K562 (cell line): ENCODE results near the gene INO80E. TPM values are rescaled to one million over a fixed set of nuclear protein-coding genes. Genes with fewer than 3 reads are reported as not detected.

Experiments used
- ARHGAP35 ChIP-seq: fragments of 450-650 bp; IDR thresholded peaks from 2 replicates; pipeline ENCODE4 v1.6.1; 2018; ENCODE audit not compliant: partially characterized antibody
- PHB2 ChIP-seq: fragments of 450-650 bp; IDR thresholded peaks from 2 replicates; pipeline ENCODE4 v1.6.1; 2017; ENCODE audit warnings: low read depth
- polyA plus RNA-seq, 8 experiments: library from polyadenylated mRNA; depleted of rRNA in 4 of 8; stranded (reverse) in 5 of 8; unstranded in 3 of 8; fragments of >200 nt; fragmentation: Nextera tagmentation in 2 of 8; fragmentation: Illumina TruSeq in 1 of 8; extraction: Ambion mirVana in 2 of 8; extraction: Trizol in 1 of 8; gene quantifications; 2 replicates each; pipeline versions ENCODE4 v1.2.1 to v1.2.3, GENCODE V29; 2011 to 2014; ENCODE audit warnings: inconsistent platforms in 1 of 8, missing spikeins in 1 of 8
- total RNA-seq, 7 experiments: library from RNA; depleted of rRNA in 6 of 7; stranded (reverse); fragments of >200 nt in 6 of 7; fragmentation: Illumina TruSeq in 2 of 7; extraction: Trizol in 2 of 7; gene quantifications; 2 replicates each; pipeline versions ENCODE4 v1.2.1 to v1.2.3, GENCODE V29; 2011 to 2021; ENCODE audit warnings: low replicate concordance in 1 of 7
- TF ChIP-seq, protein P1 (sequence below): fragments of 450-650 bp; IDR thresholded peaks from 2 replicates; pipeline ENCODE4 v1.6.1; 2017; ENCODE audit warnings: antibody characterized with exemption, mild to moderate bottlenecking
- TF ChIP-seq, protein P2 (sequence below): sonication (generic); formaldehyde crosslinking; IDR thresholded peaks from 2 replicates; pipeline ENCODE4 v1.8.1; 2023; ENCODE audit warnings: missing genetic modification reagents, mild to moderate bottlenecking, borderline replicate concordance
- TF ChIP-seq, protein P3 (sequence below), 2 experiments: fragments of 450-650 bp in 1 of 2; sonication (generic) in 1 of 2; formaldehyde crosslinking in 1 of 2; IDR thresholded peaks; 2 replicates each; pipeline versions ENCODE4 v1.7.1 to v1.9.0; 2016 to 2022; ENCODE audit warnings: inconsistent platforms in 1 of 2, mild to moderate bottlenecking in 1 of 2, missing genetic modification reagents in 1 of 2
- TF ChIP-seq, protein P4 (sequence below): fragments of 450-650 bp; IDR thresholded peaks from 2 replicates; pipeline ENCODE4 v1.6.1; 2016

The INO80E gene
- total and polyA plus RNA-seq, 9 of the 15 experiments (the other 6 are each of a cell fraction or from before 2014, with no cell fraction given): 0.31 to 102 (median 49.3) TPM

DNA sequence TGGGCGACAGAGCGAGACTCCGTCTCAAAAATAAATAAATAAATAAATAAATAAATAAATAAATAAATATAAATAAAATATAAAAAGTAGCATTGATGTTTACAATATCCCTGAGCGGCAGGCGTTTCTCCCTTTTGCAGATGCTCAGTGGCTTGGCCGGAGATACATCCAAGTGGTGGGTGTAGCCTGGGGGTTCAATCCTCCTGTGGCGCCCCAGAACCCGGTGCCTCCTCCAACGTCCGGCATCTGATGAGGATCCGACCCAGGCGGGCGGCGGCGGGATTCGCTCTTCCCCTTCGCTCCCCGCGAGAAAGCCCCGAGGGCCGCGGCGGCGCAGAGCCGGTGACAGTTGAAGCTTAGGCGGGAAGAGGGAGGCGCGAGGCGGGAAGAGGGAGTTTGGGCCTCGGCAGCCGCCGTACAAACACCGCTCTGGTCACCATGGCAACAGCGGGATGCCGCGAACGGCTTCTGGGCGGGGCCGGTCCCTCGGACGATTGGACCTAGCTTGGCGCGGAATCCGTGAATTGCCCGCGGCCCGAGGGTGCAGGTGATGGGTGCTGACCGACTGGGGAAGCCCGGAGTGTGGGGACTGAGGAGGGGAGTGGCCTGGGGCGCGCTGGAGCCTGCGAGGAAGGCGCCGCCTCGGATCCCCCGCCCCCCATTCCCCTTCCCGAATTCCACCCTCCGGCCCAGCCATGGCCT is 56.8 kb downstream of the INO80E start (continued):
- TF ChIP-seq, protein P1, sequence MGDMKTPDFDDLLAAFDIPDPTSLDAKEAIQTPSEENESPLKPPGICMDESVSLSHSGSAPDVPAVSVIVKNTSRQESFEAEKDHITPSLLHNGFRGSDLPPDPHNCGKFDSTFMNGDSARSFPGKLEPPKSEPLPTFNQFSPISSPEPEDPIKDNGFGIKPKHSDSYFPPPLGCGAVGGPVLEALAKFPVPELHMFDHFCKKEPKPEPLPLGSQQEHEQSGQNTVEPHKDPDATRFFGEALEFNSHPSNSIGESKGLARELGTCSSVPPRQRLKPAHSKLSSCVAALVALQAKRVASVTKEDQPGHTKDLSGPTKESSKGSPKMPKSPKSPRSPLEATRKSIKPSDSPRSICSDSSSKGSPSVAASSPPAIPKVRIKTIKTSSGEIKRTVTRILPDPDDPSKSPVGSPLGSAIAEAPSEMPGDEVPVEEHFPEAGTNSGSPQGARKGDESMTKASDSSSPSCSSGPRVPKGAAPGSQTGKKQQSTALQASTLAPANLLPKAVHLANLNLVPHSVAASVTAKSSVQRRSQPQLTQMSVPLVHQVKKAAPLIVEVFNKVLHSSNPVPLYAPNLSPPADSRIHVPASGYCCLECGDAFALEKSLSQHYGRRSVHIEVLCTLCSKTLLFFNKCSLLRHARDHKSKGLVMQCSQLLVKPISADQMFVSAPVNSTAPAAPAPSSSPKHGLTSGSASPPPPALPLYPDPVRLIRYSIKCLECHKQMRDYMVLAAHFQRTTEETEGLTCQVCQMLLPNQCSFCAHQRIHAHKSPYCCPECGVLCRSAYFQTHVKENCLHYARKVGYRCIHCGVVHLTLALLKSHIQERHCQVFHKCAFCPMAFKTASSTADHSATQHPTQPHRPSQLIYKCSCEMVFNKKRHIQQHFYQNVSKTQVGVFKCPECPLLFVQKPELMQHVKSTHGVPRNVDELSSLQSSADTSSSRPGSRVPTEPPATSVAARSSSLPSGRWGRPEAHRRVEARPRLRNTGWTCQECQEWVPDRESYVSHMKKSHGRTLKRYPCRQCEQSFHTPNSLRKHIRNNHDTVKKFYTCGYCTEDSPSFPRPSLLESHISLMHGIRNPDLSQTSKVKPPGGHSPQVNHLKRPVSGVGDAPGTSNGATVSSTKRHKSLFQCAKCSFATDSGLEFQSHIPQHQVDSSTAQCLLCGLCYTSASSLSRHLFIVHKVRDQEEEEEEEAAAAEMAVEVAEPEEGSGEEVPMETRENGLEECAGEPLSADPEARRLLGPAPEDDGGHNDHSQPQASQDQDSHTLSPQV: no peak; the same call in none of the 2 replicates
- no peak for TF ChIP-seq ARHGAP35
- TF ChIP-seq, protein P2, sequence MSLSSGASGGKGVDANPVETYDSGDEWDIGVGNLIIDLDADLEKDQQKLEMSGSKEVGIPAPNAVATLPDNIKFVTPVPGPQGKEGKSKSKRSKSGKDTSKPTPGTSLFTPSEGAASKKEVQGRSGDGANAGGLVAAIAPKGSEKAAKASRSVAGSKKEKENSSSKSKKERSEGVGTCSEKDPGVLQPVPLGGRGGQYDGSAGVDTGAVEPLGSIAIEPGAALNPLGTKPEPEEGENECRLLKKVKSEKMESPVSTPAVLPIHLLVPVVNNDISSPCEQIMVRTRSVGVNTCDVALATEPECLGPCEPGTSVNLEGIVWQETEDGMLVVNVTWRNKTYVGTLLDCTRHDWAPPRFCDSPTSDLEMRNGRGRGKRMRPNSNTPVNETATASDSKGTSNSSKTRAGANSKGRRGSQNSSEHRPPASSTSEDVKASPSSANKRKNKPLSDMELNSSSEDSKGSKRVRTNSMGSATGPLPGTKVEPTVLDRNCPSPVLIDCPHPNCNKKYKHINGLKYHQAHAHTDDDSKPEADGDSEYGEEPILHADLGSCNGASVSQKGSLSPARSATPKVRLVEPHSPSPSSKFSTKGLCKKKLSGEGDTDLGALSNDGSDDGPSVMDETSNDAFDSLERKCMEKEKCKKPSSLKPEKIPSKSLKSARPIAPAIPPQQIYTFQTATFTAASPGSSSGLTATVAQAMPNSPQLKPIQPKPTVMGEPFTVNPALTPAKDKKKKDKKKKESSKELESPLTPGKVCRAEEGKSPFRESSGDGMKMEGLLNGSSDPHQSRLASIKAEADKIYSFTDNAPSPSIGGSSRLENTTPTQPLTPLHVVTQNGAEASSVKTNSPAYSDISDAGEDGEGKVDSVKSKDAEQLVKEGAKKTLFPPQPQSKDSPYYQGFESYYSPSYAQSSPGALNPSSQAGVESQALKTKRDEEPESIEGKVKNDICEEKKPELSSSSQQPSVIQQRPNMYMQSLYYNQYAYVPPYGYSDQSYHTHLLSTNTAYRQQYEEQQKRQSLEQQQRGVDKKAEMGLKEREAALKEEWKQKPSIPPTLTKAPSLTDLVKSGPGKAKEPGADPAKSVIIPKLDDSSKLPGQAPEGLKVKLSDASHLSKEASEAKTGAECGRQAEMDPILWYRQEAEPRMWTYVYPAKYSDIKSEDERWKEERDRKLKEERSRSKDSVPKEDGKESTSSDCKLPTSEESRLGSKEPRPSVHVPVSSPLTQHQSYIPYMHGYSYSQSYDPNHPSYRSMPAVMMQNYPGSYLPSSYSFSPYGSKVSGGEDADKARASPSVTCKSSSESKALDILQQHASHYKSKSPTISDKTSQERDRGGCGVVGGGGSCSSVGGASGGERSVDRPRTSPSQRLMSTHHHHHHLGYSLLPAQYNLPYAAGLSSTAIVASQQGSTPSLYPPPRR: no peak; the same call in 1 of the 2 replicates
- TF ChIP-seq, protein P3, sequence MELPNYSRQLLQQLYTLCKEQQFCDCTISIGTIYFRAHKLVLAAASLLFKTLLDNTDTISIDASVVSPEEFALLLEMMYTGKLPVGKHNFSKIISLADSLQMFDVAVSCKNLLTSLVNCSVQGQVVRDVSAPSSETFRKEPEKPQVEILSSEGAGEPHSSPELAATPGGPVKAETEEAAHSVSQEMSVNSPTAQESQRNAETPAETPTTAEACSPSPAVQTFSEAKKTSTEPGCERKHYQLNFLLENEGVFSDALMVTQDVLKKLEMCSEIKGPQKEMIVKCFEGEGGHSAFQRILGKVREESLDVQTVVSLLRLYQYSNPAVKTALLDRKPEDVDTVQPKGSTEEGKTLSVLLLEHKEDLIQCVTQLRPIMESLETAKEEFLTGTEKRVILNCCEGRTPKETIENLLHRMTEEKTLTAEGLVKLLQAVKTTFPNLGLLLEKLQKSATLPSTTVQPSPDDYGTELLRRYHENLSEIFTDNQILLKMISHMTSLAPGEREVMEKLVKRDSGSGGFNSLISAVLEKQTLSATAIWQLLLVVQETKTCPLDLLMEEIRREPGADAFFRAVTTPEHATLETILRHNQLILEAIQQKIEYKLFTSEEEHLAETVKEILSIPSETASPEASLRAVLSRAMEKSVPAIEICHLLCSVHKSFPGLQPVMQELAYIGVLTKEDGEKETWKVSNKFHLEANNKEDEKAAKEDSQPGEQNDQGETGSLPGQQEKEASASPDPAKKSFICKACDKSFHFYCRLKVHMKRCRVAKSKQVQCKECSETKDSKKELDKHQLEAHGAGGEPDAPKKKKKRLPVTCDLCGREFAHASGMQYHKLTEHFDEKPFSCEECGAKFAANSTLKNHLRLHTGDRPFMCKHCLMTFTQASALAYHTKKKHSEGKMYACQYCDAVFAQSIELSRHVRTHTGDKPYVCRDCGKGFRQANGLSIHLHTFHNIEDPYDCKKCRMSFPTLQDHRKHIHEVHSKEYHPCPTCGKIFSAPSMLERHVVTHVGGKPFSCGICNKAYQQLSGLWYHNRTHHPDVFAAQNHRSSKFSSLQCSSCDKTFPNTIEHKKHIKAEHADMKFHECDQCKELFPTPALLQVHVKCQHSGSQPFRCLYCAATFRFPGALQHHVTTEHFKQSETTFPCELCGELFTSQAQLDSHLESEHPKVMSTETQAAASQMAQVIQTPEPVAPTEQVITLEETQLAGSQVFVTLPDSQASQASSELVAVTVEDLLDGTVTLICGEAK (IDR thresholded peaks at IDR 0.05): peak; percentile 58; the same call in 1 of the 2 replicates
- TF ChIP-seq, protein P3 (CRISPR knock-in tag; IDR thresholded peaks at IDR 0.05): no peak
- TF ChIP-seq, protein P4, sequence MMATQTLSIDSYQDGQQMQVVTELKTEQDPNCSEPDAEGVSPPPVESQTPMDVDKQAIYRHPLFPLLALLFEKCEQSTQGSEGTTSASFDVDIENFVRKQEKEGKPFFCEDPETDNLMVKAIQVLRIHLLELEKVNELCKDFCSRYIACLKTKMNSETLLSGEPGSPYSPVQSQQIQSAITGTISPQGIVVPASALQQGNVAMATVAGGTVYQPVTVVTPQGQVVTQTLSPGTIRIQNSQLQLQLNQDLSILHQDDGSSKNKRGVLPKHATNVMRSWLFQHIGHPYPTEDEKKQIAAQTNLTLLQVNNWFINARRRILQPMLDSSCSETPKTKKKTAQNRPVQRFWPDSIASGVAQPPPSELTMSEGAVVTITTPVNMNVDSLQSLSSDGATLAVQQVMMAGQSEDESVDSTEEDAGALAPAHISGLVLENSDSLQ: peak; percentile 82
- TF ChIP-seq PHB2: no peak
